NB4 (cell line): ENCODE measurements around the gene COL6A1.

Source experiments
- MYC ChIP-seq: IDR thresholded peaks from 2 replicates; pipeline ENCODE4 v1.6.1; 2011; ENCODE audit warnings: low read depth, low read length
- POLR2A ChIP-seq: IDR thresholded peaks from 2 replicates; pipeline ENCODE4 v1.6.1; 2011; ENCODE audit warnings: mild to moderate bottlenecking; ENCODE audit not compliant: insufficient read length; ENCODE audit errors: extremely low read depth
- TF ChIP-seq, protein P1 (sequence below): IDR thresholded peaks from one replicate; pipeline ENCODE4 v1.5.1; 2012; ENCODE audit warnings: low read depth, low read length
- TF ChIP-seq, protein P2 (sequence below): IDR thresholded peaks from 2 replicates; pipeline ENCODE4 v1.6.1; 2011; ENCODE audit warnings: low read depth, low read length

DNA sequence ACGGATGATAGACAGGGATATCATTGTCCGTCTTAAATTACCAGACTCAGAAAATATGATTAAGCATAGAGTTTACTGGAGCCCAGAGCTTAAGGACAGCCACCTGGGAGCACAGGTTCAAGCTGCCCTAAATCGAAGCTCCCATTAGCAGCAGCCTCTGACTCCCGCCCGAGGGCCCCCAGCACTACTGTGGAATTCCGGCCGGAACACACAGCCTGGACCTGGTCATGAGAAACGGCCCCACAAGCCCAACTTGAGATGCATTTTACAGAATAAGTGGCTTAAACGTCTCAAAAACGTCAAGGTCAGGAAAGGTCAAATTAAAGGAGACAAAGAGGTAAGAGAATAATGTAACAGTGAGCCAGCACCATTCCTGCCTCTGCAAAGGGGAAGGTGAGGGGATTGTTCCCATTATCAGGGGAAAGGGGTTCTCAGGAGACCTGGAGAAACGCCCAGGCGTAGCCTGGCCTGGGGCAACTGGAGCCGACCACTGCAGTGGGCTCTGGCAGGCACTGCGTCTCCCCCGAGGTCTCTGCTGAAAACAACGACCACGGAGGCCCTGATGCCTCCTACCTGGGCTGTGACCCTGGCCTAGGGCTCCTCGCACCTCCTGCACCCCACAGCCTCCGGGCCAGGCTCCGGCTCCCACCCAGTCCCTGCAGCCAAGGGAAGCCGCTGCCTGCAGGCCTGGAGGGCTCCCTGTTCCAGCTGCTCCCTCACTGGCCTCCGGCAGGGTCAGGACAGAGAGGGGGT lies 11.5 kb upstream of the COL6A1 start:
- TF ChIP-seq, protein P1, sequence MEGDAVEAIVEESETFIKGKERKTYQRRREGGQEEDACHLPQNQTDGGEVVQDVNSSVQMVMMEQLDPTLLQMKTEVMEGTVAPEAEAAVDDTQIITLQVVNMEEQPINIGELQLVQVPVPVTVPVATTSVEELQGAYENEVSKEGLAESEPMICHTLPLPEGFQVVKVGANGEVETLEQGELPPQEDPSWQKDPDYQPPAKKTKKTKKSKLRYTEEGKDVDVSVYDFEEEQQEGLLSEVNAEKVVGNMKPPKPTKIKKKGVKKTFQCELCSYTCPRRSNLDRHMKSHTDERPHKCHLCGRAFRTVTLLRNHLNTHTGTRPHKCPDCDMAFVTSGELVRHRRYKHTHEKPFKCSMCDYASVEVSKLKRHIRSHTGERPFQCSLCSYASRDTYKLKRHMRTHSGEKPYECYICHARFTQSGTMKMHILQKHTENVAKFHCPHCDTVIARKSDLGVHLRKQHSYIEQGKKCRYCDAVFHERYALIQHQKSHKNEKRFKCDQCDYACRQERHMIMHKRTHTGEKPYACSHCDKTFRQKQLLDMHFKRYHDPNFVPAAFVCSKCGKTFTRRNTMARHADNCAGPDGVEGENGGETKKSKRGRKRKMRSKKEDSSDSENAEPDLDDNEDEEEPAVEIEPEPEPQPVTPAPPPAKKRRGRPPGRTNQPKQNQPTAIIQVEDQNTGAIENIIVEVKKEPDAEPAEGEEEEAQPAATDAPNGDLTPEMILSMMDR: no peak
- TF ChIP-seq POLR2A (no peak), MYC (no peak)
- TF ChIP-seq, protein P2, sequence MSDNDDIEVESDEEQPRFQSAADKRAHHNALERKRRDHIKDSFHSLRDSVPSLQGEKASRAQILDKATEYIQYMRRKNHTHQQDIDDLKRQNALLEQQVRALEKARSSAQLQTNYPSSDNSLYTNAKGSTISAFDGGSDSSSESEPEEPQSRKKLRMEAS: no peak
